SU-DHL-6 (cell line): Measurements from ENCODE around the gene RAB40C.

ENCODE experiments used
- EZH2phosphoT487 ChIP-seq: fragments of 200-600 bp; sonication (generic), shearing (Covaris generic); conservative IDR thresholded peaks from 2 replicates; pipeline ENCODE4 v1.6.1; 2018; ENCODE audit warnings: mild to moderate bottlenecking, antibody characterized with exemption, low read length, moderate library complexity, mixed read lengths
- TF ChIP-seq, protein P1 (sequence below): fragments of 200-600 bp; sonication (generic); IDR thresholded peaks from one replicate; pipeline ENCODE4 v1.5.1; 2017; ENCODE audit warnings: antibody characterized with exemption, mild to moderate bottlenecking, low read length, moderate library complexity; ENCODE audit not compliant: insufficient read depth, poor library complexity, severe bottlenecking

DNA sequence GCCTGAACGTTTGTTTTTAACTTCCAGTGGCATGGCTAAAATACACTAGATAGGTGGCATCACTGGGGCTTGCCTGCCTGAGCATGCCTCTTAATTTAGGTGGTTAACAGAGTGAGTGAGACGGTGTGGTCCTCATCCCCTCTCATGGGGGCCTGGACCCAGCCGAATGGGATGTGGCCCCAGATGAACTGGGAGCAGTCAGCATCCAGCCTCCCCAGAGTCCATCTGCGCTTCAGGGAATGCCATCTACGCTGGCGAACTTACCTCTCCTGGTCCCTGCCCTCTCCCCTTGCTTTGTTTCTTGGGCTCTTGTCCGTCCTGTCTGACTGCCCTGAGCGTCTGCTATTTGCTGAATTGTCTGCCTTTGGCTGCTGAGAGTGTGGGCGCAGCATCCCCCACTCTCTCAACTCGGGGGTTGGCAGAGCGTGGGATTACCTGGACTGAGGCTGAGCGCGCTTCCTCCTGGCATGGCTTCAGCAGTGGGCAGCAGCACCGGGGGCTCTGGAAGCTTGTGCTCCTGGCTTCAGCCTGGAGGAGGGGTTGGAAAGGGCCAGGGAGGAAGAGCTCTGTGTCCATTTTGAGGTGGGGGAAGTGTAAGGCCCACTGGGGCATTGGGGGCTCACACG lies 2.1 kb downstream of the RAB40C start:
- TF ChIP-seq, protein P1, sequence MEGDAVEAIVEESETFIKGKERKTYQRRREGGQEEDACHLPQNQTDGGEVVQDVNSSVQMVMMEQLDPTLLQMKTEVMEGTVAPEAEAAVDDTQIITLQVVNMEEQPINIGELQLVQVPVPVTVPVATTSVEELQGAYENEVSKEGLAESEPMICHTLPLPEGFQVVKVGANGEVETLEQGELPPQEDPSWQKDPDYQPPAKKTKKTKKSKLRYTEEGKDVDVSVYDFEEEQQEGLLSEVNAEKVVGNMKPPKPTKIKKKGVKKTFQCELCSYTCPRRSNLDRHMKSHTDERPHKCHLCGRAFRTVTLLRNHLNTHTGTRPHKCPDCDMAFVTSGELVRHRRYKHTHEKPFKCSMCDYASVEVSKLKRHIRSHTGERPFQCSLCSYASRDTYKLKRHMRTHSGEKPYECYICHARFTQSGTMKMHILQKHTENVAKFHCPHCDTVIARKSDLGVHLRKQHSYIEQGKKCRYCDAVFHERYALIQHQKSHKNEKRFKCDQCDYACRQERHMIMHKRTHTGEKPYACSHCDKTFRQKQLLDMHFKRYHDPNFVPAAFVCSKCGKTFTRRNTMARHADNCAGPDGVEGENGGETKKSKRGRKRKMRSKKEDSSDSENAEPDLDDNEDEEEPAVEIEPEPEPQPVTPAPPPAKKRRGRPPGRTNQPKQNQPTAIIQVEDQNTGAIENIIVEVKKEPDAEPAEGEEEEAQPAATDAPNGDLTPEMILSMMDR = no peak
- TF ChIP-seq EZH2phosphoT487 = no peak
